Activated CD4-positive, CD25-positive, alpha-beta regulatory T cell treated with anti-CD3 and anti-CD28 coated beads, Interleukin-2, amount 50 U/mL, for 24 hours (primary cell): ENCODE results near the gene CACNA1B.

ENCODE experiments used
- ATAC-seq, 2 donors: fragments of 150-1000 bp; cut with Tn5 transposase; one replicate each; pipeline ENCODE4 v1.10.0; 2021; ENCODE audit warnings: mild to moderate bottlenecking in 1 of 2, moderate library complexity in 1 of 2

CACNA1B gene

DNA sequence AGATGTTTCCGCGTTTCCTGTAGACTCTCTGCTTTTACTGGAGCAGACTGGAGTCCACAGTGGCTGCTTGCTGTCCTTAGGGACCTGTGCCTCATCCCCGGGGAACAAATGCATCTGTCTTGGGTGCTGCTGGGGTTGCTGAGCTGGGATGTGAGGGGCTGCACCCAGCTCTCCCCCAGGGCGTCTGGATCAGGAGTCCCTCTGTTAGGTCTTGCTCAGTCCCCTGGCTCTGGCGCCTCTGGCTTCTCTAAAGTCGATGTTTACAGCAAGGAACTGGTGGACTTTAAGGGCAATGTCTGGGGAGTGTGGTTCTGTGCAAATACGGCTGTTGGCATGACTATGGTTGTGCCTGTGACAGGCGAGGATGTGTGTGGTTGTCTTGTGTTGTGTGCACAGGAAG is 91.4 kb downstream of the CACNA1B start:
- ATAC-seq: no peak

DNA sequence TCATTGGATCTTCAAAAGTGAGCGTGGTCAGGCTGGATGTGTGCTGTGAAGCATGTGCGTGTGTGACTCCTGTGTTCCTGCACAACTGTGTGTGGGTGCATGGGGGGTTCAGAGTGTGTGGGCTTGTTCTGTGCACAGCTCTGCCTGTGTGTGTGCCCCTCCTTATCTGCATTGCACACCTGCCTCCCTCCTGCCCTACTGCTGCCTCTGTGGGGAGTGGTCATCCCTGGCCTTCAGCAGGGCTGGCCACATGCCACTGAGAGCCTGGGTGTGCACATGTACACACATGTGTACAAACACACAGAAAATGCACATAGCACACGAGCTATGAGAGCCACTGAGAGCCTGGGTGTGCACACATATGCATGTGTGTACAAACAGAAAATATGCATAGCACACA is 92.1 kb downstream of the CACNA1B start:
- no peak for ATAC-seq

DNA sequence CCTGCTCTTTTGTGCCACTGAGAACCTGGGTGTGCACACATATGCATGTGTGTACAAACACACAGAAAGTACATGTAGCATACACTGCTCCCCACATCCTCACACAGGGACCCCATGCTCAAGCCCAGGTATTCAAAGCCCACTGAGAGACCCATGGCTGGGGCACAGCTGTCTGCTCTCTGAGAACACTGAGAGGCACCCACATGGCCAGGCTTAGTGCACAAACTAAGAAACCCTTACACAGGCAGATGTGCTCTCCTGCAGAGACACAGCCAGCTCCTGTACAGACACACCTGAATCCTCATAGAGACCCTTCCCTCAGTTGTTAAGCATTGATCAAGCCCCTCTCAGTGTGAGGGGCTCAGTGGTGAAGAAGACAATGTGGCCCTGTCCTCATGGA is 92.5 kb downstream of the CACNA1B start:
- ATAC-seq: no peak

DNA sequence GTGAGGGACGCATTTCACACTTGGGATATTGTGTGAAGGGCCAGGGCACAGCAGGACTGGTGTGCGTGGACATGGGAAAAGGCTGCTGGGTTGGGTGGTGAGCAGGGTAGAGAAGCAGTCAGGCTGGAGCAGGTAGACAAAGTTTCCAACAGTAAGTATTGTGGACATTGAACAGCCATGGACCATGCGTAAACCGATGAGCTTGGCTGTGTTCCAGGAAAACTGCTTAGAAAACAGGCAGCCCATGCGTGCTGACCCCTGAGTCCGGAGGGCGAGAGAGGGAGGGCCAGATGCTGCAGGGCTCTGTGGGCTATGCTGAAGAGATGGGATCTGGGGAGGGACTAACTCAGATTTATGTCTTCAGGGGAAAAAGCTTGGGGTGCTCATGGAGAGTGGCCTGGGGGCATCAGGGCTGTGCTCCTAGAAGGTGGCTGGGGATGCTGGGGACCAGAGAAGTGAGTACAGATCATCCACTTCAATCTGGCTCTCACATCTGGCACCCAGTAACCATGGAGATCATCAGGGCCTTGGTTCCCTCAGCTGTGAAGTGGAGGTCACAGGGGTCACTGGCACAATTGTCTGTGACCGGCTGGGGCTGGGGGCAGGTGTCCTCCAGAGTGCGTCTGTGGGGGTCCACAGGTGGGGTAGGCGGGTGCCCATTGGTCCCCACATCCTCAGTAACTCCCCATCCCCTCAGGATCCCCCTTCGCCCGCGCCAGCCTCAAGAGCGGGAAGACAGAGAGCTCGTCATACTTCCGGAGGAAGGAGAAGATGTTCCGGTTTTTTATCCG is 93.3 kb downstream of the CACNA1B start:
- no peak for ATAC-seq

DNA sequence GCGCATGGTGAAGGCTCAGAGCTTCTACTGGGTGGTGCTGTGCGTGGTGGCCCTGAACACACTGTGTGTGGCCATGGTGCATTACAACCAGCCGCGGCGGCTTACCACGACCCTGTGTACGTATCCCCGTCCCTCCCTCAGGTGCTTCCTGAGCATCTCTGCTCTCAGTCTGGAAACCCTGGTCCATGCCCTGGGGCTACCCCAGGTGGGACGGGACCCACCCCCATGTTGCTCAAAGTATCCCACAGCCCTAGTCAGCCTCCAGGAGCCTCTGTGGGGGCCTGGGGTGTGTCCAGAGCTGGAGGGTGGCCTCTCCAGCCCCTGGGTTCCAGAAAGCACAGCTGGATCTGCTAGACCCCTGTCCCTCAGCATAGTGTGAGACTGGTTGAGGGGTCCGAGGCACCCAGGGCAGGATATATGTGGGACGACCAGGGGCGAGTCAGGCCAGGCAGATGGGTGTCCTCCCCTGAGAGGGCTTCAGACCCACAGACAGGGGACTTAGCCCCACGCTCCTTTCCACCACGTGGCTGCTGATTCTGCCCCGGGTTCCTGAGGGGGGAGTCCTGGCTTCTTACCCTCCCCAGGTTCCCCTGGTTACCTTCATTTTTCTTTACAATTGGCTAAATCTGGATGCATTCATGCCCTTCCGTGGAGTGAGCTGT is 94.0 kb downstream of the CACNA1B start:
- ATAC-seq: no peak

DNA sequence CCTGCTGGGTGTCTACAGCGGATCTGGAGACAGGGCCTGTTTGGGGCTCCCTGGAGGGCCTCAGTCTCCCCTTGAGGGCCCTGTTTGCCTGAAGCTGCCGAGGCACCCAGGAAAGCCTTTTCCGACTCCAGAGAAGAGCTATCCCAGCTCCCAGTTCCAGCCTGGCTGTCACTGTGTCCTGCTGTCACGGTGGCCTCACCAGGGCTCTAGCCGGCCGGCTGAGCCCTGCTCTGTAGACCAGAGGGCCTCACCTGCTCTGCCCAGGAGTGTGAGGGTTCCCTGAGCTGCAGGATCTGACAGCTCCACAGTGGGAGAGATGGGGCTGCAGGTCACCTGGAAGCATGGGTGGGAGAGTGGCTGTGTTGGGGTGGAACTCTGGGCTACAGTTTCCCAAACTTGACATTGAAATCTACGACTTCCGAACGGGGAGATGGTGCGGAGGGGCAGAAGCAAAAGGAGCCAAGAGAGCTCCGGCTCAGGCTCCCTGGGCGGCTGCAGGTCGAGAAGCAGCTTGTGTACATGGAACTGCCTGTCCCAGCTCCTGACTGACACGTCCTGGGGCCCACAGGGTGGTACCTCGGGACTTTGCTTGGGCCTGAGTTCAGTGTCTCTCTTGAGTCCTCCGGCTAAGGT is 94.9 kb downstream of the CACNA1B start:
- ATAC-seq: no peak

DNA sequence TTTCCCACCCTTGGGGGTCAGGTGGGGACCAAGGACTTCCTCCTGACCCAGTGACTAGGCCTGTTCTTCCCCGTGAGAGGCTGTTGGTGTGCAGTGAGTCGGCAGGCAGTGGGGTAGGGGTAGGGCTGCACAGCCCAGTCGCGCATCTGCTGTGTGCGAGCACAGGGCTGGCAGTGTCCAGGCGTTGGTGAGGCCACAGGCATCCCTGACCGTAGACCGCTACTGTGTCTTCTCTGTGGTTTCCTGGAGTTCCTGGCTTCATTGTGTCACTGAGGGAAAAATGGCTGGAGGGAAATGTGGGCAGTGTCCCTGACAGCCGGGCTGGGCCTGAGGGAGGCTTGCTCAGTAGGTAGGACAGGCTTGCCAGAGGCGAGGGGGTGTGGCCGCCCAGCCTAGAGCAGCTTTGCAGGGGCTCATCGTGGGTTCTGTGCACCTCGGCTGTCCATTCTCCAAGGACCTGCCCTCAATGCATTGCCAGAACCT is 95.4 kb downstream of the CACNA1B start:
- ATAC-seq: no peak

DNA sequence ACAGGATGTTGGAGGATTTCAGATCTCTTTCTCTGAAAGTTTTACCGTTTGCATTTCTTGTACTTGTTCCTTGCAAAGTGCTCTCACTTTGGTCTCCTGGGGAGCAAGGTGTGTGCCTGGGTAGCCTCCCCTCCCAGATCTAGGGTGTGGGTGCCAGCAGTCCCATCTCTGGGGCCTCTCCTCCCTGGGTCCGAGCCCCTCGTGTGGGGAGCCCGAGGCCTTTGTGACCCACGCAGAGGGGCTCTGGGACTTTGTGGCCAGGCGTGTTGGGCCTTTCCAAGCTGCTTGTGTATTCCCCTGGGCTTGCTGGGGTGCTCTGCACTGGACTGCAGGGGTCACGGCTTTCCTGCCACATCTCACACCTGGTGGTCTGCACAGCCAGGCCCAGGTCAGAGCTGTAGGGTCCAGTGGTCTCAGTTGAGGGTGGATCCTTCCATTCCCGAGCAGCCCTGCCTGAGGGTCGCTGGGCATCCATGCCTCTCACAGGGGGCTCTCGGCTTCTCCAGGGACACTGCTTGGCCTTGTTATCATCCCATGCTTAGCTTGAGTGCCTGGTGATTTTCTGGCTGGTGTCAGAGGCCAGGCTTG is 96.3 kb downstream of the CACNA1B start:
- ATAC-seq: no peak

DNA sequence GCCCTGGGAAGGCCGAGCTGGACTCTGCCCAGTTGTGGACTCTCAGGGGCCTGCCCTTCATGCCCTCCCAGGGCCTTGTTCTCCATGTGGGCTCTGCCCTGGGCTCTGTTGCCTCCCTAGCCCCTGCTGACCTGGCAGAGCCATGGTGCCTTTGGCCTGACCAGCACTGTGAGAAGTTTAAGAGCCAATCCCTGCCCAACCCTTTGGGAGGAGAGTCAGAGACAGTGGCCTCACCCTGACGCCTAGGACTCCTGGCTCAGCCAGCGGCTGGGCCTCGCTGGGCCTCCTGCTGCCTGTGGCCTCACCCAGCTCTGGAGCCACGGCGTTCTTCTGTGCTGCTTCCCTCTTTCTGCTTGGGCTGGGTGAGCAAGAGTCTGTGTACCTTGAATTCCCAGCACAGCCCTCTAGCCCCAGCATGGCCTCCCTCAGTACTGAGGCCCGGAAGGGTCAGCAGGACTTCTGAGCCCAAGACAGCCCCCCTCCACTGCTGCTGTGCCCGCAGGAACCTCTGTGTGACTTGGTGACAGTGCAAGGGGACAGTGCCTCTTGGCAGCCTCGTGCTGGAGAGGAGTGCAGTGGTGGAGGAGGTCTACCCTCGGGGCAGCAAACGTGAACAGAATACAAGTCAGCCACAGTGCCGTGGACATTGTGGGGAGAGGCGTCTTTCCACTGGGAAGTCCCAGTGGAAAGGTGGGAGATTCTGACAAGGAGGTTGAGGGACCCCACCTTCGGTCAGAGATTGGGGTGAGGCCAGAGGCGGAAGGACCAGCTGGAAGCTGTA is 97.4 kb downstream of the CACNA1B start:
- ATAC-seq: no peak

DNA sequence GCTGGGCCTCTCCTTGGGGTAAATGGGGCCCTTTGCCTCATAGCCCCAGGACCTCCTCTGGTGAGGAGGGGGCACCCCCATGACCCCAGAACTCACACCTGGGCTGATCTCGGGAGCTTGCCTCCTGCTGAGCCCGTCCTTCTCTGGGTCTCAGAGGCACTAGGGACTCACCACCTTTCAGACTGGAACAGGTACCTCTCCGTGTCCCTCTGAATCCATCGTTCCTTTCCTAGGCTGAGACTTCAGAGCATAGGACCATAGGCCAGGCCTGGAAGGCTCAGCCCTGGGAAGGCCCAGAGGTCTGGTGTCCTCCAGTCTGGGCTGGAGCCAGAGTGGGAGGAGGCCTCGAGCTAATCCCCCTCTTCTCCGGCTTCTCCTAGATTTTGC is 97.9 kb downstream of the CACNA1B start:
- ATAC-seq: no peak

DNA sequence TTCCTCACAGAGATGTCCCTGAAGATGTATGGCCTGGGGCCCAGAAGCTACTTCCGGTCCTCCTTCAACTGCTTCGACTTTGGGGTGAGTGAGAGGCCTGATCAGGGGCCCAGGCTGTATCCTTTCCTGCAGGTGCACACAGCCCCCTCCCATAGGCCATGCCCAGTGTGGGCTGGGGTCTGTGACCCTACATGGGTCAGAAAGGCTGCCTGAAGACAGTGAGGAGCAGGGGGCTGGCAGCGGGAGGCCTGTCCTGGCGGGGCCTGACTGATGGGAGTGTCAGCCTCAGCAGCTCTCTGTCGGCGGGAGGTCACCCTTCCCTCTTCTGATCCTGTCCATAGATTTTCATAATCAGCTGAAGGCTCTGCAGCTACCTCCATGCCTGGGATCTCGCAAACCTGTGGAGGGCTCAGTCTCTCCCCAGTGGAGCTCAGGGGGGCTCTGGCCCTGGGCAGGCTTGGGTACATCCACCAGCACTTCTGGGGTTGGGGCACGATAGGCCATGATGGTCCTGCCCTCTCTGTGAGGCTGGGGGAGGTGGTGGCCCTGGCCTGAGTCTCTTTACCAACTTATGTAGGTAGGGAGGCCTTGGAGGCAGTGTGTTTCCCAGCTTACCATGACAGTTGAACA is 98.5 kb downstream of the CACNA1B start:
- no peak for ATAC-seq

DNA sequence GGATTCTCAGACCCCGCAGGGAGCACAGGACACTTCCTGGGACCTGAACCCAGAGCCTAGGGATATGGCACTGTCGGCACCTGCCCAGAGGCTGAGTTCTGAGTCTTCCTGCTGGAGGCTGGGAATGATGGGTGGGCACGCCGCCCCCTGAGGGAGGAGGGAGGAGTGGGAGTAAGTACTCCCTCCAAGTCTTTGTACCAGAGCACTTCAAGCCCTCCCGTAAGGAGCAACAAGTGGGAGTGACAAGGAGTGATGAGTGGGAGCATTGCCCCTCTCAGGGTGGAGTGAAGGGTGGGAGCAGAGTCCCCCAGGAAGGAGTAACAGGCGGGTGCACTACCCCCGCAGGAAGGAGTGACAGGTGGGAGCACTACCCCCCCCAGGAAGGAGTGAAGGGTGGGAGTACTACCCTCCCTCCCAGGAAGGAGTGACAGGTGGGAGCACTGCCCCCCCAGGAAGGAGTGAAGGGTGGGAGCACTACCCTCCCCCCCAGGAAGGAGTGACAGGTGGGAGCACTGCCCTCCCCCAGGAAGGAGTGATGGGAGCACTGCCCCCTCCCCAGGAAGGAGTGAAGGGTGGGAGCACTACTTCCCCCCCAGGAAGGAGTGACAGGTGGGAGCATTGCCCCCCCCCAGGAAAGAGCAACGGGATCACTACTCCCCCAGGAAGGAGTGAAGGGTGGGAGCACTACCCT is 100.1 kb downstream of the CACNA1B start:
- ATAC-seq: no peak

DNA sequence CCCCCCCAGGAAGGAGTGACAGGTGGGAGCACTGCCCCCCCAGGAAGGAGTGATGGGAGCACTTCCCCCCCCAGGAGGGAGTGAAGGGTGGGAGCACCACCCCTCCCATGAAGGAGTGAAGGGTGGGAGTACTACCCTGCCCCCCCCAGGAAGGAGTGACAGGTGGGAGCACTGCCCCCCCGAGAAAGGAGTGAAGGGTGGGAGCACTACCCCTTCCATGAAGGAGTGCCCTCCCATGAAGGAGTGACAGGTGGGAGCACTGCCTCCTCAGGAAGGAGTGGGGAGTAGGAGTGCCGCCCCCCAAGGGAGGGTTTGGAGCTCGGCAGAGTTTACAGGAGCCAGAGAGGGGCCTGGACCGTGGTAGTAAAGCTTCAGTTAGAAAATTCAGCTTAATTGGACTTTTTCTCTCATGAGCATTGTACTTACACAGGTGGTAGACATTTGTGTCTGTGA is 100.7 kb downstream of the CACNA1B start:
- ATAC-seq: no peak

DNA sequence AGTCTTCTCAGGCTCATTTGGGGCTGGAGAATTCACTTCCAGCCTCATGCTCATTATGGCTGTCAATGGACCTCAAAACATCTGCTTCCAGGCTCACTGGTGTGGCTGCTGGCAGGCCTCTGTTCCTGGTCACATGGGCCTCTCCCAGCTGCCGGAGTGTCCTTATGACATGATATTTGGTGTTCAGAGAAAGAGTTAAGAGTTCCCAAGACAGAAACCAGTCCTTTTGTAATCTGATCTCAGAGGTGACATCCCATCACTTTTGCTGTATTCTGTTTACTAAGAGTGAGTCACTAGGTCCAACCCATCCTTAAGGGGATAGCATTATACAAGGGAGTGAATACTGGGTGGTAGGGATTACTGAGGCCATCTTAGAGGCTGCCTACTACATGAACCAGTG is 104.6 kb downstream of the CACNA1B start:
- ATAC-seq: no peak

DNA sequence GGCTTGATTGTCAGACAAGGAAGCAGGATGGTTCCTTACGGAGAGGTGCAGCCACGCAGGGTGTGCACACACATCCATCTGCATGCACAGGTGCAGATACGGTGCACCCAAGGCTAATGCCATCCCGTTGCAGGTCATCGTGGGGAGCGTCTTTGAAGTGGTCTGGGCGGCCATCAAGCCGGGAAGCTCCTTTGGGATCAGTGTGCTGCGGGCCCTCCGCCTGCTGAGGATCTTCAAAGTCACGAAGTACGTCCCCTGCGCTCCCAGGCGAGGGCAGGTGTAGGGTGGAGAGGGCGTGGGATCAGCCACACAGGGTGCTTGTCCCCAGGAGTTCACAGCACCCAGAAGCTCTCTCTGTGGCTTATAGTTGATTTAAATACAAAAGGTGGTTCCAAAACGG is 106.4 kb downstream of the CACNA1B start:
- no peak for ATAC-seq

DNA sequence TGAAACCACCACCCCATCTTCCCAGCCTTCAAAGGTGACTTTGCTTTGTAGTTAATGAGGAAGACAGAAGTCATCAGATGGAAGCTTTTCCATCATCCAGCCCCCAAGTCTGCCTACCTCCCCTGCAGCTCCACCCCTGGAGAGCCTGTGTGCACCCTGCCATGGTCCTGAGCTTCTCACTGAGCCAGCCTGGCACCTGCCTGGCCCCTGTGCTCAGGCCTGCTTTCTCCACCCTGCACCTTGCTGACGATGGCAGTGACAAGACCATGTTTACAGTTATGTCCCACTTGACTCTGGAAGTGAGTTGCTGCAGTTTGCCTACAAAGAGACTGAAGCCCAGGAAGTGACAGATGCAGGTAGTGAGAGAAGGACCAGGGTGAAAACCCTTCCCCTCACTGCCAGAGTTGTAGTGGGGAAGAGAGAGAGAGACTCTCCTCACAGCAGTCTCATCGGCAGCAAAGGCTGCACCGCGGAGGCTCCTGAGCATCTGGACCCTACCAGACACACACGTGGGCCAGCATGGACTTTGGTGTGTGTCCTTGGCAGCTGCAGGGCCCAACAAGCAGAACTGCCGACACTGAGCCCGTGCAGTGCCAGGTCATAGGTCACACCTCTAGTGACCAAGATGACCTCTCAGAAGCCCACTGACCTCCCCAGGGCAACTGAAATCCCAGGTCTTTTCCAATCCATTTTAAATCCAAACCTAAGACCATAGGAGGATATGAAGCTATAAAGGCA is 107.1 kb downstream of the CACNA1B start:
- ATAC-seq: no peak

DNA sequence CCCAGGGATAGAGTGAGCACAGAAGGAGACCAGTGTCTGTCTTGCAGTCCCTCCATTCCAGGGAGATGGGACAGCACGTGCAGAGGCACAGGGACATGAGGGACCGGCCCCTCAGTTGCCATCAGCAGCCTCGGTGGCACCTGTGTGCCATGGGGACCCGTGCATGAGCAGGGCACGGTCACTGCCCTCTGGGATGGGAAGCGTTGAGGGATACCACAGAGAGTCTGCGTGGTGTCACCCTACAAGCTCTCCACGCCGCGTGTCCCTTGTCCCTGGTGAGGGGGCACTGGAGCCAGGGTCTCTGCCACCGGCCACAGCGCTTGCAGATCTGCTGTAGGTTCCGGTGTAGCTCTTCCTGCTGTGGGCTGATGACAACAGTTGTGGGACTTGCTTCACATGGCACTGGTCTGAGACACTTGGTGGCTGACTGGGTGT is 108.1 kb downstream of the CACNA1B start:
- ATAC-seq: no peak

DNA sequence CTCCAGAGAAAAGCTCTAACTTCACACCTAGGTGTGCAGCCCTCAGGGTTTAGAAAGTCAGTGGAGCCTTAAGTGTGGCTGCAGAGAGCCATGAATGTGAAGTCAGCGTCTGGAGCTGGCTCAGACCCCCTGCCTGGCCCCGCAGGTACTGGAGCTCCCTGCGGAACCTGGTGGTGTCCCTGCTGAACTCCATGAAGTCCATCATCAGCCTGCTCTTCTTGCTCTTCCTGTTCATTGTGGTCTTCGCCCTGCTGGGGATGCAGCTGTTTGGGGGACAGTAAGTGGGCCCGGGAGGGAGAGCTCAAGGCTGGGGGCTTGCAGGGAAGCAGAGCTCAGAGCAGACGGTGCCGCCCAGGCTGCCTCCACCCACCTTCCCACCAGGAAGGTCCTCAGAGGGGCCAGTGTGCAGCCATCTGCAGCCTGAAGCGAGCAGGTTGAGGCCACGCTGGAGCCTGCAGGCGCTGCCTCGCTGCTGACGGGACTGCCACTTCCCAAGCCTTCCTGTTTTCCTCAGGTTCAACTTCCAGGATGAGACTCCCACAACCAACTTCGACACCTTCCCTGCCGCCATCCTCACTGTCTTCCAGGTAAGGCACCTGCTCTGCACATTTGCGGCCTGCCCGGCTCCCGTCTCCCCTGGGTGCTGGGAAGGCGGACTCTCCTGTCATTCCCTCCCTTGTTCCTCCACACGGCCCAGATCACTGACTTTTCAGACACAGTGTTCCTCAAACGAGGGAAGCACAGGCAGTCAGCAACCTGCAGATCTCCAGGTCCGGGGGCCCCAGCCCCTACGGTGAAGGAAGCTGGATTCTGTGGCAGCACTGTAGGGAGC is 108.9 kb downstream of the CACNA1B start:
- no peak for ATAC-seq

DNA sequence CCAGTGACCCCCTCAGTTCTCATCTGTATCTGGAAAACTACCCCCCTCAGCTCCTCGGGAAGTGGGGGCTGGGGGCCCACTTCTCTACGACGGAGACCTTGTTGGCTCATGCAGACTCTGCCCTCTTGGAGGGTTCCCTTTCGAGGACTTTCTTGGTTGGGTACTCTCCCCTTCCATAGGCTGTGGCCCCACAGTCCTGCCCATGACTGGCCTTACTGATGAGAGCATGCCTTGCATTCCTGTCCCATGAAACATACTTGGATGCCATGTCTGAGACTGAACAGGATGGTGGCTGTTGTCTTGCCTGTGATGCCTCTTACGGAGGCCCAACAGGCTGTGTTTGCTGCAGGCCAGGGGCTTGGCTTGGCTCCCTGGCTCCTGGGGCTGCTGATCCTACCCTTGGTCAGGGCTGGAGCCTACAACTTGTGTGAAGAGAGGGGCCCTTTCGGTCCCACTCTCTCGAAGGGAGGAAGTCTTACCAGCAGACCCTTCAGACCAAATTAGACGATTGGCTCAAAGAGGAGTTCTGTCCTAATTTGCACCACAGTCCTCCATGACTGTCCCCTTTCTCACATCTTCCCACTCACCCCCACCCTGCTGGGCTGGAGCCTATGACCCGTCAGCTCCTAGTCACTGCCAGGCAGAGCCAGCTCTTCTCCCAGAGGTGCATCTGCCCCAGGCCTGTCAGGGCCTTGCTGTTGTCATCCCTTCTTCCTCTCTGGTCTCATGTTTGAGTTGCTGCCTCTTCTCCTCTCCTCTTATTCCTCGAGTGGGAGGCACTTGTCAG is 109.9 kb downstream of the CACNA1B start:
- no peak for ATAC-seq
